ENCODE results near the gene BANF1. TPM values are rescaled to one million over a fixed set of nuclear protein-coding genes. Genes with fewer than 3 reads are reported as not detected.

The BANF1 gene
- total and polyA plus RNA-seq, 10 of the 15 experiments (the other 5 are each of a cell fraction or from before 2014, with no cell fraction given), result 99.0 to 574 (median 297) TPM

DNA sequence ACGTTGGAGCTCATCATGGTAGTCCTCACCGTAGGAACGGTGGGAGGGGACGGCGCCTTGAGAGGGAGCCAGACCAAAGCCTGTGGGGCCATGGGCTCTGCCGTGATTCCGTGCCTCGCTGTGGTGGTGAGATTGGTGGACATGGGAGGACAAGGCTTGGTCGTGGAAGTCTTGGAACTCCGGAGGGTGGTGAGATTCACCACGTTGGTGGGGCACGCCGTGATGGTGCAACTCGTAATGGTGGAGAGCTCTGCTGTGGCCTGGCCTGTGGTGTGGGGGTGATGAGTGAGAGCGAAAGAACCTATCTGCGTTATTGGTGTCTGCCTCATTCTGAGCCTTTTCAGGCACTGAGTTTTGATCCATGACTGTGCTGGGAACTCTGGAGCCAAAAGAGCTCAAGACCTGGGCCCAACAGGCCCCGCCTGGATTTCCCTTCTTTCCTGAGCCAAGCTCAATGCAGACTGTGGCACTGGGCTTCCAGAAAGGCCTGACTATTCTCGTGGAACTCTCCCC, 23.8 kb downstream of the BANF1 start, which contains the start of gene CATSPER1 (continued):
- TF ChIP-seq BRCA1 (IDR thresholded peaks at IDR 0.05; ENCODE audit: low read depth, low read length), result no peak
- TF ChIP-seq CHD4 (IDR thresholded peaks at IDR 0.05), result no peak
- no peak for TF ChIP-seq LARP7 (IDR thresholded peaks at IDR 0.05)
- TF ChIP-seq CREM (IDR thresholded peaks at IDR 0.05; ENCODE audit: low read depth), result no peak
- TF ChIP-seq, protein P1, sequence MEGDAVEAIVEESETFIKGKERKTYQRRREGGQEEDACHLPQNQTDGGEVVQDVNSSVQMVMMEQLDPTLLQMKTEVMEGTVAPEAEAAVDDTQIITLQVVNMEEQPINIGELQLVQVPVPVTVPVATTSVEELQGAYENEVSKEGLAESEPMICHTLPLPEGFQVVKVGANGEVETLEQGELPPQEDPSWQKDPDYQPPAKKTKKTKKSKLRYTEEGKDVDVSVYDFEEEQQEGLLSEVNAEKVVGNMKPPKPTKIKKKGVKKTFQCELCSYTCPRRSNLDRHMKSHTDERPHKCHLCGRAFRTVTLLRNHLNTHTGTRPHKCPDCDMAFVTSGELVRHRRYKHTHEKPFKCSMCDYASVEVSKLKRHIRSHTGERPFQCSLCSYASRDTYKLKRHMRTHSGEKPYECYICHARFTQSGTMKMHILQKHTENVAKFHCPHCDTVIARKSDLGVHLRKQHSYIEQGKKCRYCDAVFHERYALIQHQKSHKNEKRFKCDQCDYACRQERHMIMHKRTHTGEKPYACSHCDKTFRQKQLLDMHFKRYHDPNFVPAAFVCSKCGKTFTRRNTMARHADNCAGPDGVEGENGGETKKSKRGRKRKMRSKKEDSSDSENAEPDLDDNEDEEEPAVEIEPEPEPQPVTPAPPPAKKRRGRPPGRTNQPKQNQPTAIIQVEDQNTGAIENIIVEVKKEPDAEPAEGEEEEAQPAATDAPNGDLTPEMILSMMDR (IDR thresholded peaks at IDR 0.05 in 2 of 3, conservative IDR thresholded peaks at IDR 0.05 in 1 of 3; ENCODE audit: control insufficient read depth in 2 of 3, extremely low read depth in 1 of 3, insufficient read depth in 1 of 3, low read depth in 3 of 3, low read length in 3 of 3), result no peak

- no peaks in the 10 kb centered on the region for H3K36me3 ChIP-seq (ENCODE audit: control insufficient read depth in 2 of 2, insufficient read depth in 2 of 2, low read length in 1 of 2)
- no peaks in the 10 kb centered on the region for H4K20me1 ChIP-seq (ENCODE audit: control insufficient read depth, insufficient read depth)
- no peak for DNase-seq (ENCODE audit: low read depth, low spot score)
- no peaks in the 10 kb centered on the region for H3K27me3 ChIP-seq (replicated peaks in 1 of 2; ENCODE audit: control insufficient read depth in 2 of 2, insufficient read depth in 2 of 2, low read length in 1 of 2)
- no peak overlapping the region for H3K4me3 ChIP-seq
- no peak overlapping the region for H3K4me2 ChIP-seq (ENCODE audit: control insufficient read depth, insufficient read depth)
- FAIRE-seq, result no peak
- ChIA-PET RAD21 (ENCODE audit: unreplicated experiment) (no interaction called here), CTCF (interaction anchor here (1.7 to 2.0 kb wide), 2 partner anchors 11 to 12 kb away, joined by 5 to 9 read pairs; no protein-coding TSS in a partner anchor), SMC1A (ENCODE audit: uncharacterized antibody, unreplicated experiment) (no interaction called here), POLR2A (no interaction called here)
- ATAC-seq, result peak; percentile 61; the same call in 2 of the 3 replicates
- no peak overlapping the region for H3K27ac ChIP-seq (ENCODE audit: control insufficient read depth, insufficient read depth)
- no peak overlapping the region for H3K9ac ChIP-seq (ENCODE audit: control insufficient read depth, insufficient read depth, low read length)
- BruUV-seq (replicated peaks), result no TSS peak
- no peak overlapping the region for H2AFZ ChIP-seq (ENCODE audit: control insufficient read depth, low read depth, low read length)
- no peaks in the 10 kb centered on the region for H3K79me2 ChIP-seq (ENCODE audit: control insufficient read depth, insufficient read depth, low read length)
- H3K4me1 ChIP-seq (ENCODE audit: control insufficient read depth, insufficient read depth, low read length), result no peaks in the 10 kb centered on the region
- peak; percentile 83 for TF ChIP-seq ZBTB40 (IDR thresholded peaks at IDR 0.05; ENCODE audit: borderline replicate concordance)
- no peak for TF ChIP-seq ZNF207 (IDR thresholded peaks at IDR 0.05; ENCODE audit: borderline replicate concordance)
- peak; percentile 45; the same call in 1 of the 2 replicates for TF ChIP-seq SPI1 (IDR thresholded peaks at IDR 0.05; ENCODE audit: borderline replicate concordance, insufficient read depth, low read depth, low read length)
- intact Hi-C loops (cut with micrococcal nuclease; ENCODE audit: unreplicated experiment), result no loop called here
- 54% methylated on average over 7 of the region's 8 CpGs for WGBS (ENCODE audit: insufficient coverage, insufficient replicate concordance, low lambda C conversion rate, missing lambda C conversion rate)
- in situ Hi-C loops (cut with MboI), result no loop called here
- H3K9me3 ChIP-seq (replicated peaks; ENCODE audit: control insufficient read depth, insufficient read depth, low read length), result no peaks in the 10 kb centered on the region; the same call in 2 of the 3 replicates
These were observed 30.8 kb downstream of the BANF1 start for GRCh38 chr11:66032957-66033735.
